ENCODE measurements around the gene CPED1.

DNA sequence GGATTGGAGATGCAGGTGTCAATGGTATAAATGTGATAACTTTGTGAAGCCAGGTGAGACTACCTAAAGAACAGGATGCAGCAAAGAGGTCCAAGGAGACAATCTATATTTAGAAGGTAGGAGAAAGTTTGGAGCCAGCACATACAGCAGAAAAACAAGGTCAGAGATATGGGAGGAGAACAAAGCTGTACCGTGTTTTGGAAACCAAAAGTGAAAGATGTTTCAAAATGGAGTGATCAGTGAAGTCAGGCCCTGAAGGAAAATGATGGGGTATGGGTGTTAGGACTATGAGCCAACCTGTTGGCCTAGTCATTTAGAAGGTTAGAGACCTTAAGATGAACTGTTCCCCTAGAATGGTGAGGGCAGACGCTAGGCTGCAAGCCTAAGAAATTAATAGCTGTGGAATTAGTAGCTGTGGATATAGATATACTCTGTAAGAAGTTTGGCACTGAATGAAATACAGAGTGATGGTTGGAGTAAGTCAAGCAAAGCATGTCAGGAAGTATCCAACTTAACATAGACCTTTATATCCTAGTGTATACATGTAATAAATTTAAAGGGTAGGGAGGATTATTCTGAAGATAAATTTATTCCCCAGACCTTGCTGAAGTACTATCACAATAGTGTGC is 190.5 kb downstream of the CPED1 start:
- TF ChIP-seq, protein P1, sequence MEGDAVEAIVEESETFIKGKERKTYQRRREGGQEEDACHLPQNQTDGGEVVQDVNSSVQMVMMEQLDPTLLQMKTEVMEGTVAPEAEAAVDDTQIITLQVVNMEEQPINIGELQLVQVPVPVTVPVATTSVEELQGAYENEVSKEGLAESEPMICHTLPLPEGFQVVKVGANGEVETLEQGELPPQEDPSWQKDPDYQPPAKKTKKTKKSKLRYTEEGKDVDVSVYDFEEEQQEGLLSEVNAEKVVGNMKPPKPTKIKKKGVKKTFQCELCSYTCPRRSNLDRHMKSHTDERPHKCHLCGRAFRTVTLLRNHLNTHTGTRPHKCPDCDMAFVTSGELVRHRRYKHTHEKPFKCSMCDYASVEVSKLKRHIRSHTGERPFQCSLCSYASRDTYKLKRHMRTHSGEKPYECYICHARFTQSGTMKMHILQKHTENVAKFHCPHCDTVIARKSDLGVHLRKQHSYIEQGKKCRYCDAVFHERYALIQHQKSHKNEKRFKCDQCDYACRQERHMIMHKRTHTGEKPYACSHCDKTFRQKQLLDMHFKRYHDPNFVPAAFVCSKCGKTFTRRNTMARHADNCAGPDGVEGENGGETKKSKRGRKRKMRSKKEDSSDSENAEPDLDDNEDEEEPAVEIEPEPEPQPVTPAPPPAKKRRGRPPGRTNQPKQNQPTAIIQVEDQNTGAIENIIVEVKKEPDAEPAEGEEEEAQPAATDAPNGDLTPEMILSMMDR (conservative IDR thresholded peaks at IDR 0.05; ENCODE audit: low read depth in 2 of 2): no peak
- TF ChIP-seq, protein P2, sequence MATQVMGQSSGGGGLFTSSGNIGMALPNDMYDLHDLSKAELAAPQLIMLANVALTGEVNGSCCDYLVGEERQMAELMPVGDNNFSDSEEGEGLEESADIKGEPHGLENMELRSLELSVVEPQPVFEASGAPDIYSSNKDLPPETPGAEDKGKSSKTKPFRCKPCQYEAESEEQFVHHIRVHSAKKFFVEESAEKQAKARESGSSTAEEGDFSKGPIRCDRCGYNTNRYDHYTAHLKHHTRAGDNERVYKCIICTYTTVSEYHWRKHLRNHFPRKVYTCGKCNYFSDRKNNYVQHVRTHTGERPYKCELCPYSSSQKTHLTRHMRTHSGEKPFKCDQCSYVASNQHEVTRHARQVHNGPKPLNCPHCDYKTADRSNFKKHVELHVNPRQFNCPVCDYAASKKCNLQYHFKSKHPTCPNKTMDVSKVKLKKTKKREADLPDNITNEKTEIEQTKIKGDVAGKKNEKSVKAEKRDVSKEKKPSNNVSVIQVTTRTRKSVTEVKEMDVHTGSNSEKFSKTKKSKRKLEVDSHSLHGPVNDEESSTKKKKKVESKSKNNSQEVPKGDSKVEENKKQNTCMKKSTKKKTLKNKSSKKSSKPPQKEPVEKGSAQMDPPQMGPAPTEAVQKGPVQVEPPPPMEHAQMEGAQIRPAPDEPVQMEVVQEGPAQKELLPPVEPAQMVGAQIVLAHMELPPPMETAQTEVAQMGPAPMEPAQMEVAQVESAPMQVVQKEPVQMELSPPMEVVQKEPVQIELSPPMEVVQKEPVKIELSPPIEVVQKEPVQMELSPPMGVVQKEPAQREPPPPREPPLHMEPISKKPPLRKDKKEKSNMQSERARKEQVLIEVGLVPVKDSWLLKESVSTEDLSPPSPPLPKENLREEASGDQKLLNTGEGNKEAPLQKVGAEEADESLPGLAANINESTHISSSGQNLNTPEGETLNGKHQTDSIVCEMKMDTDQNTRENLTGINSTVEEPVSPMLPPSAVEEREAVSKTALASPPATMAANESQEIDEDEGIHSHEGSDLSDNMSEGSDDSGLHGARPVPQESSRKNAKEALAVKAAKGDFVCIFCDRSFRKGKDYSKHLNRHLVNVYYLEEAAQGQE (IDR thresholded peaks at IDR 0.05; ENCODE audit: unreplicated experiment): no peak
- TF ChIP-seq EZH2phosphoT487 (IDR thresholded peaks at IDR 0.05; ENCODE audit: unreplicated experiment) (no peak), EZH2 (IDR thresholded peaks at IDR 0.05; ENCODE audit: low read depth, unreplicated experiment) (no peak), POLR2AphosphoS5 (IDR thresholded peaks at IDR 0.05; ENCODE audit: low read depth) (no peak)

Measured in GM23338 (cell line).